DOHH2 (cell line): Measurements from ENCODE around the gene NKD1.

Experiments
- EZH2phosphoT487 ChIP-seq: fragments of 200-600 bp; sonication (generic); IDR thresholded peaks from 2 replicates; pipeline ENCODE4 v1.6.1; 2017; ENCODE audit warnings: borderline replicate concordance, mild to moderate bottlenecking, antibody characterized with exemption, low read length, moderate library complexity, mixed read lengths
- TF ChIP-seq, protein P1 (sequence below): fragments of 200-600 bp; sonication (generic); IDR thresholded peaks from one replicate; pipeline ENCODE4 v1.5.1; 2014; ENCODE audit warnings: antibody characterized with exemption, mild to moderate bottlenecking, low read depth, low read length; ENCODE audit not compliant: poor library complexity, severe bottlenecking

DNA sequence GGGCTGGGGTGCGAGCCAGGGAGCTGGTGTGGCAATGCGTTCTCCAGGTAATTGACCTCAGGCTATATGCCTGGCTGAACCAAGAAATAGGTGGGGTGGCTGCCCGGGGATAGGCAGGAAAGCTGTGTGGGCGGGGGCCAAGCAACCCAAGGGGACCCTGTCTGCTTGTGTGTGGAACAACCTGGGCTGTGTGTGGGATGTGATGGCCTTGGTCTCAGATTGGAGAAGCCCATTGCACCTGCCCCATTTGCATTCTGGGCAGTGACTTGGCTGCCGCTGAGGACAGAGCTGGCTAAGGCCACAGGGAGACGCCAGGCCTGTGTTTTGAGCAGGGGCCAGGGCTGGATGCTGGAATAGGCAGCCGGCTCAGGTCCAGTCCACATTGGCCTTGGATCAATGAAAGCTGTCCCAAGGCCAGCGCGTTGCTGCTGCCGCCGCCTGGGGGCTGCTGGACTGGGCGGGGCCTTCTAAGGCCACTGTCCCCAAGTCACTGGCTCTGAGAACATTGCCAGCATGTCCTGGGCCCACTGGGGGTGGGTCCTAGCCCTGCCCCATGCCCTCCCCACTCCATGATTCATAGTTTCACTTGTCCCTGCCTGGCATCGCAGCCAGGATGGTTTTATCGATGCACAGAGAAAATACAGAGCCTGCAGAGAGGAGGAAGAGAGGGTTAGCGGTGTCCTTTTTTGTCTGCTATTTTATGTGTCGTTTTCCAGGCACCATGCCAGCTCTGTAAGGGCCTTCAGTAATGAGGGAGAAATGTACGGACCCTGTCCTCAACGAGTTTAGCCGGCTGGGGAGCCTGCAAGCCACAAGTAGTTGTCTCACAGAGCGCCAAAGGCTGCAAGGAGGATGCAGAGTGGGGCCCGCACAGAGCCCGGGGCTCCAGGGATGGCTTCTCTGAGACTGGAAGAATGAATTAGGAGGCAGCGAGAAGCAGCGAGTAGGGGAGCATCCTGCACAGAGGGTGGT, 43.9 kb downstream of the NKD1 start:
- TF ChIP-seq, protein P1, sequence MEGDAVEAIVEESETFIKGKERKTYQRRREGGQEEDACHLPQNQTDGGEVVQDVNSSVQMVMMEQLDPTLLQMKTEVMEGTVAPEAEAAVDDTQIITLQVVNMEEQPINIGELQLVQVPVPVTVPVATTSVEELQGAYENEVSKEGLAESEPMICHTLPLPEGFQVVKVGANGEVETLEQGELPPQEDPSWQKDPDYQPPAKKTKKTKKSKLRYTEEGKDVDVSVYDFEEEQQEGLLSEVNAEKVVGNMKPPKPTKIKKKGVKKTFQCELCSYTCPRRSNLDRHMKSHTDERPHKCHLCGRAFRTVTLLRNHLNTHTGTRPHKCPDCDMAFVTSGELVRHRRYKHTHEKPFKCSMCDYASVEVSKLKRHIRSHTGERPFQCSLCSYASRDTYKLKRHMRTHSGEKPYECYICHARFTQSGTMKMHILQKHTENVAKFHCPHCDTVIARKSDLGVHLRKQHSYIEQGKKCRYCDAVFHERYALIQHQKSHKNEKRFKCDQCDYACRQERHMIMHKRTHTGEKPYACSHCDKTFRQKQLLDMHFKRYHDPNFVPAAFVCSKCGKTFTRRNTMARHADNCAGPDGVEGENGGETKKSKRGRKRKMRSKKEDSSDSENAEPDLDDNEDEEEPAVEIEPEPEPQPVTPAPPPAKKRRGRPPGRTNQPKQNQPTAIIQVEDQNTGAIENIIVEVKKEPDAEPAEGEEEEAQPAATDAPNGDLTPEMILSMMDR = no peak
- no peak for TF ChIP-seq EZH2phosphoT487
